Measurements from ENCODE around the gene ACD.
A peak's percentile ranks its signal among the peaks of the same experiment; 100 is the strongest.

ACD gene

DNA sequence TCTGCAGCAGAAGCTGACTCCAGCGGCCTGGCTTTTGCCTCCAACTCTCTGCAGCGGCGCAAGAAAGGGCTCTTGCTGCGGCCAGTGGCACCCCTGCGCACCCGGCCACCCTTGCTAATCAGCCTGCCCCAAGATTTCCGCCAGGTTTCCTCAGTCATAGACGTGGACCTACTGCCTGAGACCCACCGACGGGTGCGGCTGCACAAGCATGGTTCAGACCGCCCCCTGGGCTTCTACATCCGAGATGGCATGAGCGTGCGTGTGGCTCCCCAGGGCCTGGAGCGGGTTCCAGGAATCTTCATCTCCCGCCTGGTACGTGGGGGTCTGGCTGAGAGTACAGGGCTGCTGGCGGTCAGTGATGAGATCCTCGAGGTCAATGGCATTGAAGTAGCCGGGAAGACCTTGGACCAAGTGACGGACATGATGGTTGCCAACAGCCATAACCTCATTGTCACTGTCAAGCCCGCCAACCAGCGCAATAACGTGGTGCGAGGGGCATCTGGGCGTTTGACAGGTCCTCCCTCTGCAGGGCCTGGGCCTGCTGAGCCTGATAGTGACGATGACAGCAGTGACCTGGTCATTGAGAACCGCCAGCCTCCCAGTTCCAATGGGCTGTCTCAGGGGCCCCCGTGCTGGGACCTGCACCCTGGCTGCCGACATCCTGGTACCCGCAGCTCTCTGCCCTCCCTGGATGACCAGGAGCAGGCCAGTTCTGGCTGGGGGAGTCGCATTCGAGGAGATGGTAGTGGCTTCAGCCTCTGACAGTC lies 2.0 kb upstream of the ACD start:
- DNase-seq, result no peak

DNA sequence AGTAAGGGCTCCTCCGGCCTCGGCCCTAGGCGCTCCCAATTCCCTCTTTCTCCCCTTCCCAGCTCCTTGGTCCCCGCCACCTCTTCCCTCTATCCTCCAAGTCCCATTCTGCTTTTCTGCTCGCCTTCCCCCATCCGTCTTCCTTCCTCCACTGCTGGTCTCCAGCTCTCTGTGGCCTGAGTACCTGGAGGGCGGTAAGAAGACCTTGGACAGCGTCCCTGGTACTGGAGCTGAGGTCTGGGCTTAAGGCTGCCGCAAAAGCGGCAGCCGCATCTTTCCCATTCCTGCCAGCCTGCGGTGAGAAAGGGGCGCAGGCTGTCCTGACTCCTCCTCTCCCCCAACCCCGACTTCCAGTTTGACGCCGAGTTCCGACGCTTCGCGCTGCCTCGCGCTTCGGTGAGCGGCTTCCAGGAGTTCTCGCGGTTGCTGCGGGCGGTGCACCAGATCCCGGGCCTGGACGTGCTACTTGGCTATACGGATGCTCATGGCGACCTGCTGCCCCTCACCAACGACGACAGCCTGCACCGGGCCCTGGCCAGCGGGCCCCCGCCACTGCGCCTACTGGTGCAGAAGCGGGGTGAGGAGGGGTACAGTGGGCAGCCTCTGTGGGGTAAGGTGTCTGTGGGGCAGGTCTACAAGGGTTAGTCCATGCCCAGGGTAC lies 1.2 kb upstream of the ACD start:
- DNase-seq, result peak in 8 of 58 donors; percentile 34 to 73 (median 60)

DNA sequence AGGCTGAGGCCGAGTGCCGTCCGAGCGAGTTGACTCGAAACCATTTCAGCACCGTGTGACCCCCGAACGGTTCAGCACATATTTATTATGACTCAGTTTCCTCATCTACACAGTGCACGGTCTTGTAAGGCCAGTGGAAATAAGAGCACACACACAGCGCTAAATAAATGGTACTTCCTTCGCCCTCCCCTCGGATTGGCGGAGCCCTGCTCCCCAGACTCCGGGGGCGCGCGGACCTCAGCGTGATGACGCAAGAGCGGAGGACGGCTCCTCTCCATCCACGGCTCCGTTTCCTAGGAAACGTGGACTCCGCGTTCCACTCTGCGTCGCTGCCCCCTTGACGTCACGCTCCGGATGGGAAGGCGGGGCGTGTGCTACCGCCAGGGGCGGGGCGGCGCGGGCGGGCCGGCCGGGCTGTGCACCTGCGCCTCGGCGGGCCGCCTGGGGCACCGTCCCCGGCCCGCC lies 536 bp upstream of the ACD start, which contains the start of gene PARD6A:
TSS of gene PARD6A (plus strand) at position 397 of the 465 bp plus-strand sequence. CDS start 79 bp downstream, outside the sequence.
- DNase-seq, result peak; percentile 58 to 98 (median 92)

DNA sequence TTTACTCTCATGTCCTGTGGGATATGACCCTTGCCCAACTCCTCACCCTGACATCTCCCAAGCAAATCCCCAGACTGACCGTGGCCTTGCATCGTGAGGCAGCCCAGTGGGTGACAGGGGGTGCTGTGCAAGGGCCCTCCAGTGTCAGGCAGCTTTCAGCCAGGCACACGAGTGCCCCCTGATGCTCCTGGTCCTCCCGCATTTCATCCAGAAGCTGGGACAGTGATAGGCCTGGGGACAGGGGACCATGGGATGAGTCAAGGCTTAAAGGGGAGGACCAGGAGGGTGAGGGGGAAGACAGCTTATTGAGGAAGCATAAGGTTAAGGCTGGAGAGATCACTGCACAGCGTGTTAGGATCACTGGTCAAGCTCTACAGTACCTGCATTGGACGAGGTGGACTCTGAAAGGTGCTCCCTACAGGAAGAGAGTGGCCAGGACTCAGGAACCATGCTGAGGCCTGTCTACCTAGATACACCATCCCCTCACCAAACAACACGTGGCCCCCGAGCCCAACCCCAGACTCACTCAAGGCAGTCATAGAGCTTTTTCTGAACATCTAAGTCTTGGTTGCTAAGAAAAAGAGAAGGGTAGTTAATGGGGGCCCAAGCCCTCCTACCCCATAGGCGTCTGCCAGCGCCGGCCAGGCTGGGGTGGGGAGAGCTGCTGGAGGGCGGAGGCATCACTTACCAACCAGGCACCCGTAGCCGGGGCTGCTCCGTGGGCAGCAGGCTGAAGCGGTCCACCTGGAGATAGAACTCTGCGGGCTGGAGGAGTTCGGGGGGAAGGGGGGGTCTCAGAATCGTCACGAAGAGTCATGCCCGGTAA lies 998 bp downstream of the ACD start:
- DNase-seq, result no peak

DNA sequence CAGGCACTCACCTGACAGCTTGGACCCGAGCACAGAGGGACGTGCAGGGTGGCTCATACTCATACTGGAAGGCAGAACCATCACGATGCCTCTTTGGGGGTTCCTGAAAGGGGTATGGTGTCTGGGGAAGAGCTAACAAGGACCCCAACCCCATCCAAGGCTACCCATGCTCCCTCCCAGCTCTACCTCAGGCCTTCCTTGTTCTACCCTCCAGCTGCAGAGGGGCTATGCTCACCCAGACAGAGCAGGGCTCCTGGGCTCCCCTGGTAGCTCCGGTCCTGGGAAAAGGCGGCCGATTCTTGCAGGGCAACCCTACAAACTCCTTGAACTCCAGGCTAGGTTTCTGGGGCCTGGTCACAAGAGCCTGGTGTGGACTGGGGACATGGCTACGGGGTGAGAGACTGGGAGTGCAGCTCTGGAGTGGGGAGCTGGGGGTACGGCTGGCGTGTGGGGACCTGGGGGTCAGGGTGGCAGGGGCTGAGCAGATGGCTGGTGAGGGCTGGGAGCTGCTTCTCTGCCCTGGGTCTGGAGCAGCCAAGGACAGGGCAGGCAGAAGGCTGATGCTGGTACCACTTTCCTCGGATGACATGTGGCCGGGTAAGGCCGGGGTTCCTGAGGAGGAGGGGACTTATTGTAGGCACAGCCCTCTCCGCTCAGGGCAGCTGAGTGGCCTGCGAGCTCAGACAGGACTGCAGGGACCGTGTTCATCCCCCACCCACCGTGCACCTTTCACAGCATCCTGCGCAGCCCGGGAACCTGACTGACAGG lies 2.1 kb downstream of the ACD start:
- no peak for DNase-seq

DNA sequence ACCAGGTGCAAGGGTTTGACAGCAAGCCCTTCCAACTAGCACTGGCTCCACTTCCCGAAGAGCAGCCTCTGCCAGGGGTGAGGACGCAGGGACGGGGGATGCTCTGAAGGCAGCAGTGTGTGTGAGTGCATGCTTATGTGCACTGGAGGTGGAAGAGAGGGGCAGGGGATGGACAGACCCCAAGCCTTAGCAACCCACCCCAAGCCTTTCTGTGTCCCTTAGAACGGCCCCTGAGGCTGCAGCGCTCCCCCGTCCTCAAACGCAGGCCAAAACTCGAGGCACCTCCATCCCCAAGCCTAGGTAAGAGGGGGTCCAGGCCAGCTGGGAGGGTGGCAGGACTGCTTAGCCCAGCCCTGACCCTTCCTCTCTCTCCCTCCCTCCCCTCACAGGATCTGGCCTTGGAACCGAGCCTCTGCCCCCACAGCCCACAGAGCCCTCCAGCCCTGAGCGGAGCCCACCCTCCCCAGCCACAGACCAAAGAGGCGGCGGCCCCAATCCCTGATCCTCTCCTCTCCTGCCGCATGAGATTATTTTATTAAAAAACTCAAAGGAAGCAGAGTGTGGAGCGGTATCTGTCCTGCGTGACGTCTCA lies 2.9 kb downstream of the ACD start:
- no peak for DNase-seq

DNA sequence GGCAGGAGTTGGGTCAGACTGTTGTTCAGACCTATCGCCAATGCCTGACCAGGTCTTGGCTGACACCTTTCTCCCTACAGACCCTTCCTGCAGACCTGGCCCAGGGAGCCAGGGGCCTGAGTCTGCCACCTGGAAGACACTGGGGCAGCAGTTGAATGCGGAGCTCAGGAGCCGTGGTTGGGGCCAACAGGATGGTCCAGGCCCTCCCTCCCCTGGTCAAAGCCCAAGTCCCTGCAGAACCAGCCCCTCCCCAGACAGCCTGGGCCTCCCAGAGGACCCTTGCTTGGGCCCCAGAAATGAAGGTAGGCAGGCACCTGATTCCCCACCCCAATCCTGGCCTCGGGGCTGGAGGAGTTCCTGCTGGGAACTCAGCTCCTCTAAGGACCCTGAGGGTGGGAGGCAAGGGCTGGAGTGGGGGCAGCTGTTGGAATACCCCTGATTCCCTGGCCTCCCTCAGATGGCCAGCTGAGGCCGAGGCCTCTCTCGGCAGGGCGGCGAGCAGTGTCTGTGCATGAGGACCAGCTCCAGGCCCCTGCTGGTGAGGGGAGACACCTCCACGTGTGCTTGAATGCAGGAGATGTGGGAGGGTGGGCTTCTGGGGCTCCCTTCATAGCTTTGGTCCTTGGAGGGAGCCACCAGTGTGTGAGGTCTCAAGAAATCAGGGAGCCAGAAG lies 3.6 kb downstream of the ACD start:
- no peak for DNase-seq

DNA sequence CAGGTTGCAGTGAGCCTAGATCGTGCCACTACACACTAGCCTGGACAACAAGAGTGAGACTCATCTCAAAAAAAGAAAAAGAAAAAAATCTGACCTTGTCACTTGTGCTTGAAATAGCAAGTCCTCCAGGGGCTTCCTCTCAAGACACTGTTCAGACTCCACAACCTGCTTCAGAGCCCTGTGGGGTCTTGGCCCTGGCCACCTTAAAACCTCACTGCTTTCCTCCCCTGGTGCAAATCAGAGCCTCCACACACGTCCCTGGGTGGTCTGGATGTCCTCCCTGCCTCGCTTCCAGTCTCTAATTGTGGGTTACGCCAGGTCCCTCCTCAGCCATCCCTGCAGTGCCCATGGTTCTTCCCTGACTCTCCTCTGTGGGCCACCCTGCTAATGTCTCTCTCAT lies 4.7 kb downstream of the ACD start:
- DNase-seq, result no peak

DNA sequence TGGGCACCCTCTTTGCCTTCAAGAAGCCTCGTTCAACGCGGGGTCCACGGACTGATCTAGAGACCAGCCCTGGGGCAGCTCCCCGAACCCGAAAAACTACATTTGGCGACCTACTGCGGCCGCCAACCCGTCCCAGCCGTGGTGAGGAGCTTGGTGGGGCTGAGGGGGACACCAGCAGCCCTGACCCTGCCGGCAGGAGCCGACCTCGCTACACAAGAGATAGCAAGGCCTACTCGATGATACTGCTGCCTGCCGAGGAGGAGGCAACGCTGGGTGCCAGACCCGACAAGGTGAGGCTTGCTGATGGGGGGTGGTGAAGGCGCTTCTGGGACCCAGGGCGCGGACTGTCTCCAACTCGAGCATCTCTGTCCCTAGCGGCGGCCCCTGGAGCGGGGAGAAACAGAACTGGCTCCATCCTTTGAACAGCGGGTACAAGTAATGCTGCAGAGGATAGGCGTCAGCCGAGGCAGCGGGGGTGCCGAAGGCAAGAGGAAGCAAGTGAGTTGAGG lies 5.6 kb downstream of the ACD start:
- DNase-seq, result peak in 3 of 58 donors; percentile 20 to 38 (median 24)

DNA sequence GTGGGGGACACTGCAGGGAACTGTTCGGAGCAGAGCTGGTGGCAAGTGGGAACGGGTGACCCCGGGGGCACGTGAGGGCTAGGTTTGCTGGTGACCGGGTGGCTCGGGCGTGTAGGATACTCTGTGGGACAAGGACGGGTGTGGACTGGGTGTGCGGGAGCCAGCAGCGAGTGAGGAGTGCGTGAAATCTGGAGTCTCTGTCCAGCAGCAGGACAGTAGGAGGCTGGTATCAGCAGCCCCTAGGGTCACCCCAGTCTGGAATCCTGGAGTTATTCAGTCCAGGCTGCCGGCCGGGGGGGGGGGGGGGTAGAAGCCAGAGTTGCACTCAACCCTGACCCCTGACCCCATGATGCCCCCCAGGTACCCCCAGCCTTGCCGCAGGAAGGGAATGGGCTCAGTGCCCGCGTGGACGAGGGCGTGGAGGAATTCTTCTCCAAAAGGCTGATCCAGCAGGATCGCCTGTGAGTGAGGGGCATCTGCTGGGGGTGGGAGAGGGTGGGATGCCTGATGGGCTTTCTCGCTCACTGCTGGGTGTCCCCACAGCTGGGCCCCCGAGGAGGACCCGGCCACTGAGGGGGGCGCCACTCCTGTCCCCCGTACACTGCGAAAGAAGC lies 6.2 kb downstream of the ACD start:
- DNase-seq, result peak in 2 of 58 donors; percentile 15 to 50

DNA sequence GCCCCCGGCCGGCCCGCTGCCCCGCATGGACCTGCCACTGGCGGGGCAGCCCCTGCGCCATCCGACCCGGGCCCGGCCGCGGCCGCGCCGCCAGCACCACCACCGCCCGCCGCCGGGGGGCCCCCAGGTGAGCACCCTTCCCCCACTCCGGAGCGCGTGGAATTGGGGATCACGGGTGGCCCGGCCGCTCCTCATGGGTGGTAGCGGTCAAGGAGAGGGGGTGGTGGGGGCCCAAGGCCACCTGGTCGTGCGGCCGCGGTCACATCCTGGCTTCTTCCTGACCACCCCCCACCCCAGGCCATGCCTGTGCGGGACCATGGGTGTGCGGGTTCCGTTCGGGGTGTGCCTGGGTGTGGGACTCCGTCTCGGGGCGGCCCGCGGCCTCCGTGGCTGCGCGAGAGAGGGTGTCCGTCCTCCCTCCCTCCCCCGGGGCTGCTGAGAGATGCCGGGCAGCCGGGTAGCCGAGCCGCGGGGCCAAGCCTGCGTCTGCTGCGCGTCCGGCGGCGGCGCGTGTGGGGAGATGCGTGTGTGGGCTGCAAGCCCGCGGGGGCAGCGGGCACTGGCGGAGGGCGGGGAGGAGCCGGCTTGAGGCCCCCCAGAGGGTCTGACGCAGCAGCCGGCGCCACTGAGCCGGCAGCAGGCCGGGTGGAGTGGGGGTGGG lies 6.8 kb downstream of the ACD start:
- peak in 7 of 58 donors; percentile 14 to 38 (median 29) for DNase-seq

DNA sequence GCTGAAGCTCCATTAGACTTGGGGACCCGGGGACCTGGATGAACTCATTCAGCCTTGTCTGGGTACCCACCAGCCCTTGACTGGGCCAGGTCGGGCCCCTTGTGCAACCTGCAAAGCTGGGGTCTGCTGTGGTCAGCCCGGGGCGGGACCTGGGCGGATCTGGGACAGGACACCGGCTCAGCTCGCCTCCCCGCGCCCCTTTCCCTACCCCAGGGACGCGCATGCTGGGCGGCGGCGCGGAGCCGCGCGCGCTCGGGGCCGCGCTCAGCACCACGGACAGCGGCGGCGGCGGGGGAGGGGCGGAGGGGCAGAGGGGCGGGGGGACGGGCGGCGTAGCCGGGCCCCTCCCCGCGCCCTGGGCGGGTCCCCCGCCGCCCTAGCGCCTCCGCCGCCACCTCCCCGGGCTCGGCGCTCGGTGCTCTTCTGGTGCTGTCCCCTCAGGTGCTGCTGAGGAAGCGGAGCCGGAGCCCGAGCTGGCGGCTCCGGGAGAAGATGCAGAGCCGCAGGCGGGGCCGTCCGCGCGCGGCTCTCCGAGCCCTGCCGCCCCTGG lies 7.4 kb downstream of the ACD start:
- peak in 8 of 58 donors; percentile 14 to 38 (median 20) for DNase-seq

DNA sequence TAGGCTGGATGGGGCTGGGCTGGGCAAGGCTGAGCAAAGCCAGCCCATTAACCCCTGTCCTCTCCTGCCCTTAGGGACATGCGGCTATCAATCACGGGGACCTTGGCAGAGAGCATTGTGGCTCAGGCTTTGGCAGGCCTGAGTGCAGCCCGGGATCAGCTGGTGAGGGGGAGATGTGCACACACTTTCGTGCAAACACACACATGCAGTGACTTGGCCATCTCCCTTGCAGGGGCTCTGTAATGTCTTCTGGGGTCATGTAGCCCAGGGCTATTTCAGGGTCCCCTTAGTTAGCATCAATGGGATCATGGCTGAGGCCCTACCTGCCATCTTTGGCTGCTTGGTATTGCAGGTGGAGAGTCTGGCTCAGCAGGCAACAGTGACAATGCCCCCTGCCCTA lies 8.2 kb downstream of the ACD start:
- no peak for DNase-seq

DNA sequence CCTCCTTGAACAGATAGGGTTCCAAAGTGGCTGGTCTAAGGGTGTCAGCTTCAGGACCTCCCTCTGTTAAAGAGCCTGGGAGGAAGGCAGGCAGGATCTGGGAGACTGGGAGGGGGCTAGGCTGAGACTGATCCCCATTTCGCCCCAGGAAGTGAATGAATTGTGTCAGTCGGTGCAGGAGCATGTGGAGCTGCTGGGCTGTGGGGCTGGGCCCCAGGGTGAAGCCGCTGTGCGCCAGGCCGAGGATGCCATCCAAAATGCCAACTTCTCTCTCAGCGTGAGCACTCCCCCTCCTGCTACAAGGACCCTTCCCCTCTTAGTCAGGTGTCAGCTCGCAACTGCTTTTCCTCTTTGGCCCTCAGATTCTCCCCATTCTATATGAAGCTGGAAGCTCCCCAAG lies 9.0 kb downstream of the ACD start:
- DNase-seq, result no peak

DNA sequence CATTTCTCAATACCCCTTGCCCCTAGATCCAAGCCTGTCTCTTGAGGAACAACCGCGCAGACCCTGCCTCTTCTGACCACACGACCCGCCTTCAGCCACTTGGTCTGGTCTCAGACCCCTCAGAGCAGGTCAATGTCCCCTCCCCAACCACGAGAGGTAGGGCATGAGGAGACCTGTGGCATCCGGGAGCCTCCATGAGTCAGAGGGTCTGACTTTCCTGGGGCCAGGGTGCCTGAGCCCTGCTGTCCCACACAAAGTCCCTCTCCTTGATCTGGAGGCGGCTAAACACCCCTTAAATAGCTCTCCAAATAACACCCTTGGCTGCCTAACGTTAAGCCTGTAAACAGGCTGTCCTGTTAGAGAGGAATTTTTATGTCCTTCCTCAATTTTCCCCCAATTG lies 10.0 kb downstream of the ACD start:
- no peak for DNase-seq

DNA sequence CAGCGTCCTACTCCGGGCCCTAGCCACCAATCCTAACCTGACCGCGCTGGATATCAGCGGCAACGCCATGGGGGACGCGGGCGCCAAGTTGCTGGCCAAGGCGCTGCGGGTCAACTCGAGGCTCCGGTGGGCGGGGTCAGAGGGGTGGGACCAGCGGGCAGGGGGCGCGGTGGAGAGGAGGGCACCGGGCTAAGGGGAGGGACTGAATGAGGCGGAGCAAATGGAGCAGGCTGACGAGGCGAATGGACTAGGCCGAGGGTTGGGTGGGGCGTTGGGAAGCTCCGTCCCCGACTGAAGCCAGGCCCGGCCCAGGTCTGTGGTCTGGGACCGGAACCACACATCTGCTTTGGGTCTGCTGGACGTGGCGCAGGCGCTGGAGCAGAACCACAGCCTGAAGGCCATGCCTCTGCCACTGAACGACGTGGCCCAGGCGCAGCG lies 10.5 kb downstream of the ACD start:
- DNase-seq, result no peak

DNA sequence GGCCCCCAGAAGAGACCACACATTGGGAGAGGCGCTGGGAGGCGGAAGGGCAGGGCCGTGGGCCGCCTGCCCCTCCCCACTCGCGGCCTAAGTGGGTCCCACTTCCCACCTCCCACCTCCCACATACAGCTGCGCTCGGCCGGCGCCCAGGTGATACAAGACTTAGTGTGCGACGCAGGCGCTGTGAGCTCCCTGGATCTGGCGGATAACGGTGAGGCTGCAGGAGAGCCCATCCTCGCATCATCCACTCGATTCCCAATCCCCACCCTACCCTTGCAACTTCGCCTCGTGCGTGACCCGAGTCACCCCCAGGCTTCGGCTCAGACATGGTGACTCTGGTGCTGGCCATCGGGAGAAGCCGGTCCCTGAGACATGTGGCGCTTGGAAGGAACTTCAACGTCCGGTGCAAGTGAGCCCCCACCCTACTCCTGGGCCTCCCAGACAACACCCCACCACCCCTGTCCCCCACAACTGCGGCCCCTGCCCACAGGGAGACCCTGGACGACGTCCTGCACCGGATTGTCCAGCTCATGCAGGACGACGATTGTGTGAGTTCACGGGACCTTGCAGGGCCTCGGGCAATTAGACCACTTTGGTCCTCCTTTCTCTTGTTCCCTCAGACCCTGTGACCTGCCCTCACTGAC lies 11.2 kb downstream of the ACD start:
- DNase-seq, result no peak

Measured in anterior cingulate cortex (tissue), 58 donors.